GM13976 (cell line): ENCODE data around the gene CLSTN1.
"Not testable (repeated sequence)": the region's sequence is repeated elsewhere in the genome, so short reads cannot be mapped to it uniquely, and the experiment has no call there.

Source experiments
- DNase-seq: peaks from one replicate; pipeline ENCODE4 v3.0.0; 2012; ENCODE audit warnings: low spot score
- CTCF ChIP-seq: IDR thresholded peaks from 2 replicates; pipeline ENCODE4 v1.5.1; 2012; ENCODE audit warnings: borderline replicate concordance, mild to moderate bottlenecking; ENCODE audit not compliant: insufficient read depth; ENCODE audit errors: extremely low read depth, missing control alignments, control extremely low read depth
- in situ Hi-C: fragments of 300-500 bp; cut with MboI; formaldehyde crosslinking; loops from one replicate; pipeline ENCODE4 v1.12.0; 2022; ENCODE audit warnings: low sequenced_read_pairs, mixed read lengths, inconsistent platforms; ENCODE audit not compliant: unreplicated experiment

CLSTN1 gene

GRCh38 chr1:9751971-9752370 is 71.8 kb downstream of the CLSTN1 start:
- in situ Hi-C loops, result no loop called here
- TF ChIP-seq CTCF, result no peak
- DNase-seq, result no peak

GRCh38 chr1:9749361-9749760 is 74.4 kb downstream of the CLSTN1 start:
- no peak for TF ChIP-seq CTCF
- DNase-seq, result no peak
- in situ Hi-C loops, result no loop called here

- DNase-seq, in situ Hi-C loops: not testable (repeated sequence)
Measured at GRCh38 chr1:9748391-9748790, 75.4 kb downstream of the CLSTN1 start.

- in situ Hi-C loops, result no loop called here
- DNase-seq, result no peak
- TF ChIP-seq CTCF, result no peak
Measured at GRCh38 chr1:9746651-9747050, 77.1 kb downstream of the CLSTN1 start.

GRCh38 chr1:9746211-9746610 is 77.6 kb downstream of the CLSTN1 start:
- TF ChIP-seq CTCF, result no peak
- no peak for DNase-seq

GRCh38 chr1:9744106-9744799 is 79.5 kb downstream of the CLSTN1 start:
- no peak for TF ChIP-seq CTCF
- no peak for DNase-seq
- in situ Hi-C loops, result no loop called here

More at GRCh38 chr1:9746211-9746610, 77.6 kb downstream of the CLSTN1 start:
- in situ Hi-C loops, result no loop called here

- in situ Hi-C loops, result no loop called here
- DNase-seq, result no peak
- TF ChIP-seq CTCF, result no peak
Measured at GRCh38 chr1:9737671-9738070, 86.1 kb downstream of the CLSTN1 start.
